ENCODE results near the gene MARCO.

GRCh38 chr2:118918017-118918416, 24.0 kb upstream of the MARCO start:
- TF ChIP-seq POLR2A (IDR thresholded peaks at IDR 0.05) = no peak
- TF ChIP-seq CTCF (IDR thresholded peaks at IDR 0.05) = no peak

Data from right lobe of liver (tissue), 4 donors.